ENCODE results near the gene GTPBP2. TPM values are rescaled to one million over a fixed set of nuclear protein-coding genes. Genes with fewer than 3 reads are reported as not detected.

GTPBP2 gene
- total RNA-seq, 1 experiment from 2014 or later = 44.2 TPM

DNA sequence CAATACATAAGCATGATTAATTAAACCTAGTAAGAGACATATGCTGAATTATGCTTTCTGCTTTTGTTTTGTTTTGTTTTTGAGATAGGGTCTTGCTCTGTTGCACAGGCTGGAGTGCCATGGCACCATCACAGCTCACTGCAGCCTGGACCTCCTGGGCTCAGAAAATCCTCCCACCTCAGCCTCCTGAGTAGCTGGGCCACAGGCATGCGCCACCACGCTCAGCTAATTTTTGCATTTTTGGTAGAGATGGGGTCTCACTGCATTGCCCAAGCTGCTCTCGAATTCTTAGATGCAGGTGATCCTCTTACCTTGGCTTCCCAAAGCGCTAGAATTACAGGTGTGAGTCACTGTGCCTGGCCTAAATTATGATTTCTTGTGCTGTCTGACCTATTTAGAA is 57.0 kb downstream of the GTPBP2 start:
- no peaks in the 10 kb centered on the region for H3K9me3 Mint-ChIP-seq (ENCODE audit: unreplicated experiment)
- peak overlapping the region; percentile 12 for H3K27ac Mint-ChIP-seq (ENCODE audit: unreplicated experiment)
- no peak overlapping the region for H3K4me3 ChIP-seq (ENCODE audit: low read depth, low read length)
- TF ChIP-seq, protein P1, sequence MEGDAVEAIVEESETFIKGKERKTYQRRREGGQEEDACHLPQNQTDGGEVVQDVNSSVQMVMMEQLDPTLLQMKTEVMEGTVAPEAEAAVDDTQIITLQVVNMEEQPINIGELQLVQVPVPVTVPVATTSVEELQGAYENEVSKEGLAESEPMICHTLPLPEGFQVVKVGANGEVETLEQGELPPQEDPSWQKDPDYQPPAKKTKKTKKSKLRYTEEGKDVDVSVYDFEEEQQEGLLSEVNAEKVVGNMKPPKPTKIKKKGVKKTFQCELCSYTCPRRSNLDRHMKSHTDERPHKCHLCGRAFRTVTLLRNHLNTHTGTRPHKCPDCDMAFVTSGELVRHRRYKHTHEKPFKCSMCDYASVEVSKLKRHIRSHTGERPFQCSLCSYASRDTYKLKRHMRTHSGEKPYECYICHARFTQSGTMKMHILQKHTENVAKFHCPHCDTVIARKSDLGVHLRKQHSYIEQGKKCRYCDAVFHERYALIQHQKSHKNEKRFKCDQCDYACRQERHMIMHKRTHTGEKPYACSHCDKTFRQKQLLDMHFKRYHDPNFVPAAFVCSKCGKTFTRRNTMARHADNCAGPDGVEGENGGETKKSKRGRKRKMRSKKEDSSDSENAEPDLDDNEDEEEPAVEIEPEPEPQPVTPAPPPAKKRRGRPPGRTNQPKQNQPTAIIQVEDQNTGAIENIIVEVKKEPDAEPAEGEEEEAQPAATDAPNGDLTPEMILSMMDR (IDR thresholded peaks at IDR 0.05; ENCODE audit: insufficient read depth in 1 of 2, low read depth in 1 of 2, low read length in 1 of 2, severe bottlenecking in 1 of 2, unreplicated experiment in 1 of 2) = no peak
- H3K27me3 ChIP-seq (replicated peaks; ENCODE audit: control insufficient read depth, insufficient read depth, low read length) = no peaks in the 10 kb centered on the region
- H3K4me1 ChIP-seq = peaks cover 7% of the 10 kb centered on the region; the same call in 1 of the 2 replicates
- no peak overlapping the region for H3K4me3 Mint-ChIP-seq (ENCODE audit: unreplicated experiment)
- no peaks in the 10 kb centered on the region; the same call in 1 of the 2 replicates for H3K36me3 ChIP-seq (ENCODE audit: control insufficient read depth, insufficient read depth, low read length)
- H3K4me1 Mint-ChIP-seq (ENCODE audit: low read depth, unreplicated experiment) = peaks cover 7% of the 10 kb centered on the region
- no peaks in the 10 kb centered on the region for H3K9me3 ChIP-seq
- DNase-seq = no peak
- POLR2A ChIA-PET = no interaction called here
- H3K36me3 Mint-ChIP-seq (ENCODE audit: insufficient read depth, unreplicated experiment) = peaks cover 63% of the 10 kb centered on the region
- TSS peak; percentile 1 for BruUV-seq (replicated peaks)
- CTCF ChIA-PET = no interaction called here
- no peaks in the 10 kb centered on the region for H3K27me3 Mint-ChIP-seq (ENCODE audit: insufficient read depth, unreplicated experiment)
- intact Hi-C loops (cut with micrococcal nuclease; ENCODE audit: unreplicated experiment) = no loop called here

DNA sequence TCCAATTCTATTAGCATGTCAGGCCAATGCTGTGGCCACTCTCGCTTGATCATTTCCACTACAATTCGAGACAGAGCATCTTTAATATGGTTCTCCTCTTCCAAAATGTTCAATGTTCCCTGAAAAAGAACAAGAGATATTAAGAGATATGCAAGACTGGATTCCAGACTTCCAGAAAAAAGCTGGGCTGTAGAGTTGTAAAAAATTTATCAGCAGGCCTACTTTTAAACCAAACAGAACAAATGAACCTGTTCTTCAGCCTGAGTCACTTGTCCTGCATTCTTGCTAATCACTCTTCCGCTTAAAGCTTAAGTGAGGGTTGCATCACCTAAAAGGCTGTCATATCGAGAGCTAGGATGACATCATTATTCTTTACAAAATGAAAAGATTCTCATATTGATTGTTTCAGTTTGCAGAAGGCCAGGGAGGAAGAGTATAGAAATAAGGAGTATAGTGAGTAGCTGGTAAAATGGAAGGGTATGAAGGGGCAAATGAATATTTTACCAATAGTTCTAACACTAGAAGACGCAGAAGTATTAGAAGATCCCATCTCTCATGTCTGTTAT is 58.1 kb downstream of the GTPBP2 start:
- Mint-ChIP-seq H3K4me1 (ENCODE audit: low read depth, unreplicated experiment) (peaks cover 7% of the 10 kb centered on the region), H3K27ac (ENCODE audit: unreplicated experiment) (peak overlapping the region; percentile 77), H3K36me3 (ENCODE audit: insufficient read depth, unreplicated experiment) (peaks cover 68% of the 10 kb centered on the region), H3K27me3 (ENCODE audit: insufficient read depth, unreplicated experiment) (no peaks in the 10 kb centered on the region), H3K9me3 (ENCODE audit: unreplicated experiment) (no peaks in the 10 kb centered on the region), H3K4me3 (ENCODE audit: unreplicated experiment) (no peak overlapping the region)
- TF ChIP-seq, protein P1 (IDR thresholded peaks at IDR 0.05; ENCODE audit: insufficient read depth in 1 of 2, low read depth in 1 of 2, low read length in 1 of 2, severe bottlenecking in 1 of 2, unreplicated experiment in 1 of 2) = no peak
- H3K27me3 ChIP-seq (replicated peaks; ENCODE audit: control insufficient read depth, insufficient read depth, low read length) = no peaks in the 10 kb centered on the region
- intact Hi-C loops (cut with micrococcal nuclease; ENCODE audit: unreplicated experiment) = no loop called here
- CTCF ChIA-PET = no interaction called here
- peaks cover 7% of the 10 kb centered on the region; the same call in 1 of the 2 replicates for H3K4me1 ChIP-seq
- H3K9me3 ChIP-seq = no peaks in the 10 kb centered on the region
- no peak overlapping the region for H3K4me3 ChIP-seq (ENCODE audit: low read depth, low read length)
- BruUV-seq (replicated peaks) = no TSS peak
- H3K36me3 ChIP-seq (ENCODE audit: control insufficient read depth, insufficient read depth, low read length) = no peaks in the 10 kb centered on the region; the same call in 1 of the 2 replicates
- DNase-seq = peak in 1 of 2 experiments; percentile 42
- POLR2A ChIA-PET = interaction anchor here (0.6 kb wide), 1 partner anchor 56 kb away, joined by 3 read pairs; no protein-coding TSS in a partner anchor

Other genes with a start within 250 kb of the GTPBP2 start
- 40.1 and 45.1 TPM in 2 replicates for gene ABCC10, start 201.7 kb downstream of the GTPBP2 start, total RNA-seq (2022)
- 0.75 and 1.2 TPM in 2 replicates for gene DLK2, start 173.7 kb downstream of the GTPBP2 start, total RNA-seq (2022)
- gene TJAP1, start 151.7 kb downstream of the GTPBP2 start, total RNA-seq (2022) = 34.0 and 39.4 TPM in 2 replicates
- gene LRRC73, start 118.9 kb downstream of the GTPBP2 start, total RNA-seq (2022) = 0.14 and 0.19 TPM in 2 replicates
- 83.3 and 99.8 TPM in 2 replicates for gene YIPF3, start 112.3 kb downstream of the GTPBP2 start, total RNA-seq (2022)
- 43.7 and 45.1 TPM in 2 replicates for gene POLR1C, start 112.2 kb downstream of the GTPBP2 start, total RNA-seq (2022)
- 79.3 and 93.4 TPM in 2 replicates for gene XPO5, start 53.2 kb downstream of the GTPBP2 start, total RNA-seq (2022)
- 12.3 and 14.2 TPM in 2 replicates for gene POLH, start 53.1 kb downstream of the GTPBP2 start, total RNA-seq (2022)
- gene MAD2L1BP, start 6.6 kb upstream of the GTPBP2 start, total RNA-seq (2022) = 33.1 and 33.5 TPM in 2 replicates
- gene RSPH9, start 15.8 kb upstream of the GTPBP2 start, total RNA-seq (2022) = not detected in 2 replicates
- gene MRPS18A, start 58.5 kb upstream of the GTPBP2 start, total RNA-seq (2022) = 65.4 and 66.7 TPM in 2 replicates
- gene VEGFA, start 140.9 kb upstream of the GTPBP2 start, total RNA-seq (2022) = 172 and 174 TPM in 2 replicates